H9 (cell line): ENCODE data around the gene CYSLTR2. TPM values are rescaled to one million over a fixed set of nuclear protein-coding genes. Genes with fewer than 3 reads are reported as not detected.

Experiments used
- DNase-seq: peaks from one replicate; pipeline ENCODE4 v3.0.0-alpha.2; 2017
- H2AFZ ChIP-seq: one replicate; pipeline ENCODE4 v1.6.1; 2013; ENCODE audit warnings: mild to moderate bottlenecking, low read length, control low read depth, moderate library complexity
- H2AK5ac ChIP-seq: 2 replicates; pipeline ENCODE4 v1.6.1; 2013; ENCODE audit warnings: low read length, control low read depth, mixed read lengths; ENCODE audit not compliant: insufficient read length
- H2BK120ac ChIP-seq: one replicate; pipeline ENCODE4 v1.6.1; 2013; ENCODE audit warnings: low read depth, mild to moderate bottlenecking, low read length, control low read depth, inconsistent platforms; ENCODE audit not compliant: poor library complexity, severe bottlenecking
- H2BK12ac ChIP-seq: 2 replicates; pipeline ENCODE4 v1.6.1; 2013; ENCODE audit warnings: low read length, control low read depth, mixed read lengths, low read depth; ENCODE audit not compliant: insufficient read length
- H2BK15ac ChIP-seq: 2 replicates; pipeline ENCODE4 v1.6.1; 2013; ENCODE audit warnings: low read depth, low read length, control low read depth
- H2BK20ac ChIP-seq: one replicate; pipeline ENCODE4 v1.6.1; 2013; ENCODE audit warnings: low read depth, mild to moderate bottlenecking, low read length, control low read depth, inconsistent platforms; ENCODE audit not compliant: poor library complexity, severe bottlenecking
- H2BK5ac ChIP-seq: 2 replicates; pipeline ENCODE4 v1.6.1; 2013; ENCODE audit warnings: low read length, control low read depth, mixed read lengths; ENCODE audit not compliant: insufficient read length
- H3K14ac ChIP-seq: 2 replicates; pipeline ENCODE4 v1.6.1; 2013; ENCODE audit warnings: low read length, control low read depth; ENCODE audit not compliant: insufficient read depth
- H3K18ac ChIP-seq: 2 replicates; pipeline ENCODE4 v1.6.1; 2013; ENCODE audit warnings: low read depth, mild to moderate bottlenecking, mixed read lengths, low read length, control low read depth; ENCODE audit not compliant: insufficient read length
- H3K23ac ChIP-seq: 2 replicates; pipeline ENCODE4 v1.6.1; 2013; ENCODE audit warnings: low read length, control low read depth, mixed read lengths, low read depth; ENCODE audit not compliant: insufficient read length
- H3K23me2 ChIP-seq: 2 replicates; pipeline ENCODE4 v1.6.1; 2013; ENCODE audit warnings: low read depth, mild to moderate bottlenecking, mixed read lengths, low read length, control low read depth; ENCODE audit not compliant: insufficient read length, poor library complexity, severe bottlenecking
- H3K27ac ChIP-seq: 2 replicates; pipeline ENCODE4 v1.5.1; 2013; ENCODE audit warnings: low read length, control low read depth, mixed read lengths, low read depth; ENCODE audit not compliant: insufficient read length
- H3K27me3 ChIP-seq: 2 replicates; pipeline ENCODE4 v1.6.1; 2013; ENCODE audit warnings: low read length, control low read depth, inconsistent platforms; ENCODE audit not compliant: insufficient read depth
- H3K4ac ChIP-seq: 2 replicates; pipeline ENCODE4 v1.6.1; 2013; ENCODE audit warnings: low read depth, mild to moderate bottlenecking, control low read depth, inconsistent platforms, low read length, moderate library complexity
- H3K4me1 ChIP-seq: 2 replicates; pipeline ENCODE4 v1.6.1; 2013; ENCODE audit warnings: low read length, control low read depth, inconsistent platforms; ENCODE audit not compliant: insufficient read depth
- H3K4me2 ChIP-seq: 2 replicates; pipeline ENCODE4 v1.6.1; 2013; ENCODE audit warnings: low read length, control low read depth, mixed read lengths; ENCODE audit not compliant: insufficient read length, insufficient read depth
- H3K56ac ChIP-seq: 2 replicates; pipeline ENCODE4 v1.6.1; 2013; ENCODE audit warnings: low read depth, mild to moderate bottlenecking, mixed read lengths, low read length, control low read depth; ENCODE audit not compliant: insufficient read length
- H3K79me1 ChIP-seq: 2 replicates; pipeline ENCODE4 v1.6.1; 2013; ENCODE audit warnings: low read depth, mild to moderate bottlenecking, moderate library complexity, low read length, control low read depth, inconsistent platforms; ENCODE audit not compliant: insufficient read depth, poor library complexity, severe bottlenecking
- H3K79me2 ChIP-seq: 2 replicates; pipeline ENCODE4 v1.6.1; 2013; ENCODE audit warnings: low read length, control low read depth, inconsistent platforms; ENCODE audit not compliant: insufficient read depth
- H3K9ac ChIP-seq: 2 replicates; pipeline ENCODE4 v1.6.1; 2013; ENCODE audit warnings: low read length, control low read depth, mixed read lengths; ENCODE audit not compliant: insufficient read length; ENCODE audit errors: extremely low read depth
- H3K9me3 ChIP-seq: one replicate; pipeline ENCODE4 v1.6.1; 2013; ENCODE audit warnings: low read depth, low read length, inconsistent platforms; ENCODE audit not compliant: control insufficient read depth
- H3T11ph ChIP-seq: one replicate; pipeline ENCODE4 v1.6.1; 2013; ENCODE audit warnings: mild to moderate bottlenecking, low read length, control low read depth, inconsistent platforms
- H4K20me1 ChIP-seq: one replicate; pipeline ENCODE4 v1.6.1; 2013; ENCODE audit not compliant: control insufficient read depth, insufficient read length, insufficient read depth
- H4K5ac ChIP-seq: 2 replicates; pipeline ENCODE4 v1.6.1; 2013; ENCODE audit warnings: low read depth, mild to moderate bottlenecking, mixed read lengths, low read length, control low read depth; ENCODE audit not compliant: insufficient read length
- H4K8ac ChIP-seq: replicated peaks from 2 replicates; pipeline ENCODE4 v1.6.1; 2013; ENCODE audit warnings: low read length, control low read depth, mixed read lengths, low read depth; ENCODE audit not compliant: insufficient read length
- H4K91ac ChIP-seq: 2 replicates; pipeline ENCODE4 v1.6.1; 2013; ENCODE audit warnings: low read depth, mild to moderate bottlenecking, moderate library complexity, mixed read lengths, low read length, control low read depth; ENCODE audit not compliant: insufficient read length
- H3K27ac Mint-ChIP-seq, 3 experiments: 2 replicates in 2 of 3; 3 replicates in 1 of 3; pipeline ENCODE4 v1.8.0; 2020 to 2021; ENCODE audit warnings: mixed read lengths in 3 of 3, mild to moderate bottlenecking in 1 of 3, moderate library complexity in 1 of 3
- H3K27me3 Mint-ChIP-seq: 2 replicates; pipeline ENCODE4 v1.8.0; 2021; ENCODE audit warnings: low read depth, mild to moderate bottlenecking, moderate library complexity, mixed read lengths
- H3K36me3 Mint-ChIP-seq, 3 experiments: 2 replicates in 2 of 3; 3 replicates in 1 of 3; pipeline ENCODE4 v1.8.0; 2020 to 2021; ENCODE audit warnings: low read depth in 3 of 3, mixed read lengths in 3 of 3; ENCODE audit not compliant: insufficient read depth in 1 of 3
- H3K4me1 Mint-ChIP-seq, 2 experiments: 2 replicates each; pipeline ENCODE4 v1.8.0; 2020; ENCODE audit warnings: mixed read lengths in 2 of 2
- H3K4me3 Mint-ChIP-seq, 2 experiments: 2 replicates in 1 of 2; 3 replicates in 1 of 2; pipeline ENCODE4 v1.8.0; 2020 to 2021; ENCODE audit warnings: mild to moderate bottlenecking in 2 of 2, mixed read lengths in 2 of 2, moderate library complexity in 1 of 2
- H3K9me3 Mint-ChIP-seq, 2 experiments: 2 replicates in 1 of 2; 3 replicates in 1 of 2; pipeline ENCODE4 v1.8.0; 2020; ENCODE audit warnings: mild to moderate bottlenecking in 2 of 2, mixed read lengths in 2 of 2, moderate library complexity in 1 of 2
- CTCF ChIP-seq: fragments of 200-600 bp; sonication (generic); conservative IDR thresholded peaks from 3 replicates; pipeline ENCODE4 v1.8.0; 2021; ENCODE audit warnings: antibody characterized with exemption, mild to moderate bottlenecking
- WGBS: extraction: QIAGEN DNeasy Blood & Tissue Kit; methylation state at CpG from one replicate; pipeline ENCODE4 v1.1.7; 2013; ENCODE audit warnings: missing lambda C conversion rate, low lambda C conversion rate, mixed read lengths; ENCODE audit not compliant: insufficient read length; ENCODE audit errors: extremely low coverage; 5-methylcytosine and 5-hydroxymethylcytosine counted together
- total RNA-seq: library from RNA; stranded (reverse); gene quantifications from 2 replicates; pipeline ENCODE4 v1.2.1, GENCODE V29; 2021

Gene CYSLTR2
- total RNA-seq, 1 experiment from 2014 or later, result not detected

DNA sequence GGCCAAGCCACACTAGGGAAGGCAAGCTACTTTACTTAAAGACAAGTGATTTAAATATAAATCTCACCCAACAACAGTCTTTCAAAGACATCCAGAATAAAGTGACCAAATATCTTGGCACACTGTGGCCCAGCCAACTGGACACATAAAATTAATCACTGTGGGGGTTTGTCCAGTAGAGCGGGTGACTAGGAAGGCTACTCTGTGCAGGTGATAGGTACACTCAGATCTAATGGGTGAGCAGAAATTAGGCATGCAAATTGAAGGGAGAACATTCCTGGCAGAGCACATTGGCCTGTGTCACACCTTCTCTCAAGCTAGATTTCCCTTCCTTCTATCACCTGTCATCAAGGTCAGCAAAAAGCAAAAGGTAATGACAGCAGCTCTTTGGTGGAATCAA lies 23.4 kb upstream of the CYSLTR2 start:
- H3K18ac ChIP-seq, result no peak overlapping the region
- H3K27ac ChIP-seq, result no peak overlapping the region
- H4K5ac ChIP-seq, result no peak overlapping the region
- no peak overlapping the region for H3K4ac ChIP-seq
- no peak for TF ChIP-seq CTCF
- H3K27ac Mint-ChIP-seq, result no peak overlapping the region
- no peak overlapping the region for H3K56ac ChIP-seq
- H2AFZ ChIP-seq, result no peak overlapping the region
- no peaks in the 10 kb centered on the region for H3K23me2 ChIP-seq
- peaks cover 0 to 2% (median 0%) of the 10 kb centered on the region in 3 experiments; a peak in 2 of 7 replicates for H3K36me3 Mint-ChIP-seq
- H3K27me3 Mint-ChIP-seq, result peaks cover 1% of the 10 kb centered on the region
- H3K4me1 Mint-ChIP-seq, result no peaks in the 10 kb centered on the region
- no peak overlapping the region for H2BK5ac ChIP-seq
- no peak overlapping the region for H3K23ac ChIP-seq
- no peaks in the 10 kb centered on the region for H3K79me1 ChIP-seq
- no peaks in the 10 kb centered on the region for H4K20me1 ChIP-seq
- H2BK12ac ChIP-seq, result no peak overlapping the region
- H3K4me1 ChIP-seq, result no peaks in the 10 kb centered on the region
- H3K14ac ChIP-seq, result no peak overlapping the region
- no peak overlapping the region for H2BK120ac ChIP-seq
- no peaks in the 10 kb centered on the region for H3K79me2 ChIP-seq
- H3K27me3 ChIP-seq, result no peaks in the 10 kb centered on the region
- no peak overlapping the region for H2BK20ac ChIP-seq
- H3K9me3 ChIP-seq, result no peaks in the 10 kb centered on the region
- no peak overlapping the region for H2AK5ac ChIP-seq
- no peak overlapping the region for H4K8ac ChIP-seq
- no peak overlapping the region for H2BK15ac ChIP-seq
- no peak overlapping the region for H3K4me2 ChIP-seq
- no peak overlapping the region for H4K91ac ChIP-seq
- peaks cover 0 to 1% of the 10 kb centered on the region in 2 experiments; a peak in 3 of 5 replicates for H3K9me3 Mint-ChIP-seq
- no peak overlapping the region for H3K9ac ChIP-seq
- WGBS, result no CpG with 5 or more reads among the region's 1 CpG
- no peak overlapping the region for H3T11ph ChIP-seq
- no peak for DNase-seq
- no peak overlapping the region for H3K4me3 Mint-ChIP-seq
